Adrenal gland (tissue), 12 donors: ENCODE measurements around the gene TSC22D4. TPM values are rescaled to one million over a fixed set of nuclear protein-coding genes. Genes with fewer than 3 reads are reported as not detected.
"Not testable (repeated sequence)": the region's sequence is repeated elsewhere in the genome, so short reads cannot be mapped to it uniquely, and the experiment has no call there.

ENCODE experiments used
- DNase-seq, 7 donors: peaks; one replicate each; pipeline ENCODE4 v3.0.0-alpha.2; 2019 to 2020
- H3K27ac ChIP-seq, 5 donors: fragments of 200-600 bp; sonication (generic) in 4 of 5; 1 replicate in 3 of 5; 2 replicates in 2 of 5; pipeline versions ENCODE4 v1.5.1 to v1.8.0; 2016 to 2020; ENCODE audit warnings: mild to moderate bottlenecking in 1 of 5
- H3K27me3 ChIP-seq: fragments of 200-600 bp; 2 replicates; pipeline ENCODE4 v1.8.0; 2021
- H3K36me3 ChIP-seq, 2 donors: fragments of 200-600 bp; replicated peaks in 1 of 2; 1 replicate in 1 of 2; 2 replicates in 1 of 2; pipeline versions ENCODE4 v1.5.1 to v1.8.0; 2018 to 2022
- H3K4me1 ChIP-seq, 2 donors: fragments of 200-600 bp; replicated peaks in 1 of 2; 1 replicate in 1 of 2; 2 replicates in 1 of 2; pipeline versions ENCODE4 v1.5.1 to v1.8.0; 2018 to 2021
- H3K4me3 ChIP-seq, 4 donors: fragments of 200-600 bp; sonication (generic) in 3 of 4; one replicate each; pipeline ENCODE4 v1.5.1; 2016 to 2018
- H3K9me3 ChIP-seq, 3 donors: fragments of 200-600 bp; sonication (generic) in 1 of 3; replicated peaks in 1 of 3; 1 replicate in 2 of 3; 2 replicates in 1 of 3; pipeline versions ENCODE4 v1.5.1 to v1.8.0; 2016 to 2021
- CTCF ChIP-seq, 6 experiments: fragments of 450-650 bp in 4 of 6; fragments of 200-600 bp in 2 of 6; sonication (generic) in 1 of 6; IDR thresholded peaks; 1 replicate in 5 of 6; 2 replicates in 1 of 6; pipeline versions ENCODE4 v1.5.1 to v1.8.0; 2016 to 2021; ENCODE audit warnings: antibody characterized with exemption in 6 of 6, mild to moderate bottlenecking in 2 of 6, moderate library complexity in 1 of 6
- POLR2A ChIP-seq, 2 donors: fragments of 450-650 bp; IDR thresholded peaks; one replicate each; pipeline ENCODE4 v1.6.1; 2017; ENCODE audit warnings: antibody characterized with exemption in 2 of 2, mild to moderate bottlenecking in 2 of 2, moderate library complexity in 1 of 2
- WGBS, 4 donors: extraction: QIAGEN DNeasy Blood & Tissue Kit in 2 of 4; methylation state at CpG; one replicate each; pipeline versions ENCODE4 v1.1.5 to v1.1.7; 2013 to 2017; 5-methylcytosine and 5-hydroxymethylcytosine counted together
- intact Hi-C, 2 donors: fragments of 100-400 bp; cut with DNase I; formaldehyde crosslinking; loops; one replicate each; pipeline versions ENCODE4 v1.14.1 to v1.15.0; 2022 to 2023
- polyA plus RNA-seq, 3 donors: library from polyadenylated mRNA; stranded (reverse); fragments of 200-250 nt in 2 of 3; fragments of 350-450 nt in 1 of 3; fragmentation: Illumina TruSeq in 1 of 3; extraction: RNeasy Lipid Tissue Mini Kit (QIAGEN cat#74804) in 1 of 3; gene quantifications; one replicate each; pipeline ENCODE4 v1.2.3, GENCODE V29; 2013 to 2014
- total RNA-seq, 9 donors: library from RNA; depleted of rRNA in 4 of 9; stranded (reverse); fragments of >200 nt in 4 of 9; fragments of 120-200 nt in 1 of 9; fragmentation: NEBNext Ultra II Directional in 1 of 9; extraction: Animal tissue kit (Norgen Biotek cat#: 25700) in 1 of 9; gene quantifications; one replicate each; pipeline versions ENCODE4 v1.1.0 to v1.2.4, GENCODE V29; 2013 to 2023
- donor health status: healthy with polysubstance abuse.
- donor health status: Bipolar disorder and iron deficiency.
- donor health status: DM: yes; HTN: yes; CAD: no.
- donor health status: DM: no; HTN: no; CAD: no.
- donor health status: DM: no; HTN: no; CAD: no.
- donor health status: DM: yes; HTN: yes; CAD: no.

TSC22D4 gene
- total and polyA plus RNA-seq, 12 donors = 11.2 to 96.1 (median 60.7) TPM

DNA sequence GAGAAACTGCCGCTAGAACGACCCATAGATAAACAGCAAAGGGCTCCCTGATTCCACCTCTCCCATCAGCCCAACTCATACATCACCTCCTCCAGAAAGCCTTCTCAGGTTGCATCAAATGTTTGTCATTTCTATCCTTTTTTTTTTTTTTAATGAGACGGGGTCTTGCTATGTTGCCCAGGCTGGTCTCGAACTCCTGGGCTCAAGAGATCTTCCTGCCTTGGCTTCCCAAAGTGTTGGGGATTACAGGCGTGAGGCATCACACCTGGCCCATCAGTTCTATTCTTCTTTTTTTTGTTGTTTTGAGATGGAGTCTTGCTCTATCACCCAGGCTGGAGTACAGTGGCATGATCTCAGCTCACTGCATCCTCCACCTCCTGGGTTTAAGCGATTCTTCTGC, 22.0 kb downstream of the TSC22D4 start:
- WGBS, 4 donors = 91 to 97% (median 96%) methylated on average over 6 of the region's 6 CpGs
- Histone ChIP-seq H3K27ac (no peak overlapping the region), H3K4me1 (no peaks in the 10 kb centered on the region), H3K27me3 (no peaks in the 10 kb centered on the region), H3K4me3 (no peak overlapping the region), H3K36me3 (no peaks in the 10 kb centered on the region), H3K9me3 (no peaks in the 10 kb centered on the region)
- no peak for TF ChIP-seq POLR2A (IDR thresholded peaks at IDR 0.05)
- TF ChIP-seq CTCF (IDR thresholded peaks at IDR 0.05) = no peak
- DNase-seq = no peak
- intact Hi-C loops = no loop called here

DNA sequence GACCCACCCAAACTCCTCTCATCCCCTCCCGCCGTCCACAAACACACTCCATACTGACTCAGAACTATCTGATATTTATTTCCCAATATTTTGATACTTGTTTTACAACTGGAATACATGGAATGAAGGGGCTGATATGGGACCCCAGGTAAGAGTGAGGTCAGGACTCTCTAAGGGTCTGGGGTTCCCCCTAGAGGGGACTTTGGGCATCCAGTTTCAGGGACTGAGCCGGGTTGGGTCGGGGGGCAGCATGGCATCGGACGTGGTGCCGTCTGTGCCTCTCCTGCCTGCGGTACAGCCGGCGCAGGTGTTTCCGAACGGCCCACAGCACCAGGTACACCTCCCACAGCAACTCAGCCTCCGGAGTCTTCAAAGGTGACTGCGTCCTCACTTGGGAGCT, 22.5 kb downstream of the TSC22D4 start:
- Histone ChIP-seq H3K4me1 (no peaks in the 10 kb centered on the region), H3K9me3 (no peaks in the 10 kb centered on the region), H3K4me3 (no peak overlapping the region), H3K27me3 (no peaks in the 10 kb centered on the region), H3K36me3 (no peaks in the 10 kb centered on the region), H3K27ac (no peak overlapping the region)
- TF ChIP-seq POLR2A (IDR thresholded peaks at IDR 0.05) (no peak), CTCF (IDR thresholded peaks at IDR 0.05) (no peak)
- intact Hi-C loops = no loop called here
- DNase-seq = no peak
- 88 to 92% (median 90%) methylated on average over 11 to 14 of the region's 14 CpGs for WGBS, 4 donors

GRCh38 chr7:100455206-100455605, 23.8 kb downstream of the TSC22D4 start:
- Histone ChIP-seq H3K27me3 (no peaks in the 10 kb centered on the region), H3K36me3 (no peaks in the 10 kb centered on the region), H3K4me1 (peaks cover 0 to 4% of the 10 kb centered on the region in 2 donors), H3K4me3 (no peak overlapping the region), H3K27ac (no peak overlapping the region), H3K9me3 (no peaks in the 10 kb centered on the region)
- 91 to 92% (median 92%) methylated on average over 2 to 3 of the region's 3 CpGs for WGBS, 4 donors
- no peak for DNase-seq
- TF ChIP-seq CTCF (IDR thresholded peaks at IDR 0.05) (no peak), POLR2A (IDR thresholded peaks at IDR 0.05) (no peak)
- intact Hi-C loops = no loop called here

DNA sequence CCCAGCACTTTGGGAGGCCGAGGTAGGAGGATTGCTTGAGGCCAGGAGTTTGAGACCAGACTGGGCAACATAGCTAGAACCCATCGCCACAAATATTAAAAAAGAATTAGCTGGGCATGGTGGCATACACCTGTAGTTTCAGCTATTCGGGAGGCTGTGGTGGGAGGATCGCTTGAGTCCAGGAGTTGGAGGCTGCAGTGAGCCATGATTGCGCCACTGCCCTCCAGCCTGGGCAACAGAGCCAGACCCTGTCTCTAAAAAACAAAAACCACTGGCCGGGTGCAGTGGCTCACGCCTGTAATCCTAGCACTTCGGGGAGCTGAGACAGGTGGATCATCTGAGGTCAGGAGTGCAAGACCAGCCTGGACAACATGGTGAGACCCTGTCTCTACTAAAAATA, 25.2 kb downstream of the TSC22D4 start:
- H3K36me3 ChIP-seq, intact Hi-C loops, H3K27ac ChIP-seq, H3K9me3 ChIP-seq, DNase-seq, H3K4me3 ChIP-seq, H3K4me1 ChIP-seq, H3K27me3 ChIP-seq: not testable (repeated sequence)
- WGBS, 4 donors = 91 to 96% (median 94%) methylated on average over 8 of the region's 8 CpGs

DNA sequence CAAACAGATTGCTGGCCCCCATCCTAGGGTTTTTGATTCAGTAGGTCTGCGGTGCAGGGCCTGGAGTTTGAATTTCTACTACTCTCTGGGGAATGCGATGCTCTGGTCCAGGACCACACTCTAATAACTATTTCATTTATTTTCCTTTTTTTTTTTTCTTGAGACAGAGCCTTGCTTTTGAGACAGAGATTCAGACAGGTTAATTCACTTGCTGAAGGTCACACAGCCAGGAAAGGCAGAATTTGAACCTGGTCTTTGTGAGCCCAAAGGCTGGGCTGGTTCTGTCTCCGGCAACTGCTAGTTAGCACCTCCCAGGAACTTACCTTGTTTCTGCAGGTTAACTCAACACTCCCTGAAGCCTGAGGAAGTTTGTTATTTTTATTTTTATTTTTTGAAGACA, 26.5 kb downstream of the TSC22D4 start:
- TF ChIP-seq CTCF (IDR thresholded peaks at IDR 0.05) = no peak
- TF ChIP-seq POLR2A (IDR thresholded peaks at IDR 0.05) = no peak
- Histone ChIP-seq H3K4me3 (no peak overlapping the region), H3K4me1 (peaks cover 0 to 4% of the 10 kb centered on the region in 2 donors), H3K9me3 (no peaks in the 10 kb centered on the region), H3K36me3 (no peaks in the 10 kb centered on the region), H3K27me3 (no peaks in the 10 kb centered on the region), H3K27ac (no peak overlapping the region)
- no peak for DNase-seq
- WGBS, 4 donors = 91 to 97% (median 92%) methylated on average over 3 of the region's 3 CpGs
- intact Hi-C loops = no loop called here
